CD4-positive, alpha-beta memory T cell (primary cell): ENCODE data around the gene SRPK2. TPM values are rescaled to one million over a fixed set of nuclear protein-coding genes. Genes with fewer than 3 reads are reported as not detected.
"Not testable (repeated sequence)": the region's sequence is repeated elsewhere in the genome, so short reads cannot be mapped to it uniquely, and the experiment has no call there.

ENCODE experiments used
- CTCF ChIA-PET: fragments of 350-600 bp; sonication (Branson Sonifier 250); formaldehyde crosslinking; loops from one replicate; lab custom pipeline; 2021; ENCODE audit warnings: inconsistent platforms; ENCODE audit not compliant: partially characterized antibody; lab: Charles Lee
- POLR2A ChIA-PET: fragments of 350-600 bp; sonication (Branson Sonifier 250); formaldehyde crosslinking; loops from one replicate; lab custom pipeline; 2021; ENCODE audit not compliant: partially characterized antibody; lab: Charles Lee
- DNase-seq, 5 donors: peaks; one replicate each; pipeline versions ENCODE4 v3.0.0 to v3.0.0-alpha.2; 2020 to 2022; ENCODE audit warnings: mixed read lengths in 1 of 5
- H3K27ac ChIP-seq: one replicate; pipeline ENCODE4 v1.7.0; 2013; ENCODE audit warnings: low read depth, low read length
- H3K27me3 ChIP-seq: 2 replicates; pipeline ENCODE4 v1.7.0; 2013; ENCODE audit warnings: mild to moderate bottlenecking, low read length, moderate library complexity; ENCODE audit not compliant: insufficient read depth
- H3K36me3 ChIP-seq: 2 replicates; pipeline ENCODE4 v1.7.0; 2013; ENCODE audit warnings: mild to moderate bottlenecking, low read length, moderate library complexity; ENCODE audit not compliant: insufficient read depth
- H3K4me1 ChIP-seq: 2 replicates; pipeline ENCODE4 v1.7.0; 2013; ENCODE audit warnings: mild to moderate bottlenecking, low read length, moderate library complexity; ENCODE audit not compliant: insufficient read depth
- H3K4me3 ChIP-seq, 2 donors: one replicate each; pipeline ENCODE4 v1.7.0; 2013; ENCODE audit warnings: low read length in 2 of 2, mild to moderate bottlenecking in 1 of 2
- H3K9me3 ChIP-seq, 2 donors: one replicate each; pipeline ENCODE4 v1.7.0; 2013; ENCODE audit warnings: low read length in 2 of 2, control low read depth in 1 of 2; ENCODE audit not compliant: control insufficient read depth in 1 of 2
- H3K27ac Mint-ChIP-seq, 7 donors: one replicate each; pipeline ENCODE4 v1.8.0; 2020 to 2021; ENCODE audit warnings: mixed read lengths in 7 of 7, mild to moderate bottlenecking in 6 of 7, inconsistent platforms in 3 of 7, moderate library complexity in 3 of 7
- H3K27me3 Mint-ChIP-seq, 2 donors: one replicate each; pipeline ENCODE4 v1.8.0; 2020 to 2021; ENCODE audit warnings: mixed read lengths in 2 of 2
- H3K36me3 Mint-ChIP-seq, 2 donors: one replicate each; pipeline ENCODE4 v1.8.0; 2020 to 2021; ENCODE audit warnings: mixed read lengths in 2 of 2, inconsistent platforms in 1 of 2, mild to moderate bottlenecking in 1 of 2
- H3K4me1 Mint-ChIP-seq, 4 donors: one replicate each; pipeline ENCODE4 v1.8.0; 2020 to 2021; ENCODE audit warnings: mixed read lengths in 4 of 4, mild to moderate bottlenecking in 1 of 4
- H3K4me3 Mint-ChIP-seq, 8 donors: one replicate each; pipeline ENCODE4 v1.8.0; 2020 to 2021; ENCODE audit warnings: mixed read lengths in 8 of 8, mild to moderate bottlenecking in 7 of 8, moderate library complexity in 6 of 8, inconsistent platforms in 3 of 8
- H3K9me3 Mint-ChIP-seq, 8 donors: one replicate each; pipeline ENCODE4 v1.8.0; 2020 to 2021; ENCODE audit warnings: mixed read lengths in 8 of 8, mild to moderate bottlenecking in 5 of 8, inconsistent platforms in 3 of 8, moderate library complexity in 1 of 8
- intact Hi-C: fragments of 100-400 bp; cut with micrococcal nuclease; formaldehyde crosslinking; loops from one replicate; pipeline ENCODE4 v1.15.1; 2023
- polyA plus RNA-seq, 2 donors: library from polyadenylated mRNA; unstranded; fragments of 300-500 nt; fragmentation: Illumina TruSeq; gene quantifications; one replicate each; pipeline ENCODE4 v1.2.3, GENCODE V29; 2021
- total RNA-seq, 2 experiments: library from RNA; stranded (reverse); gene quantifications; one replicate each; pipeline ENCODE4 v1.2.3, GENCODE V29; 2021

Gene SRPK2
- total and polyA plus RNA-seq, 4 experiments from 2014 or later, result 36.0 to 55.2 (median 51.7) TPM

- DNase-seq, result no peak
- H3K36me3 Mint-ChIP-seq, result peaks cover 0 to 4% of the 10 kb centered on the region in 2 donors
- Histone ChIP-seq H3K4me3 (no peak overlapping the region), H3K4me1 (peaks cover 25% of the 10 kb centered on the region), H3K27ac (no peak overlapping the region), H3K27me3 (no peaks in the 10 kb centered on the region), H3K9me3 (no peaks in the 10 kb centered on the region), H3K36me3 (no peaks in the 10 kb centered on the region)
- no peaks in the 10 kb centered on the region for H3K9me3 Mint-ChIP-seq
- peak overlapping the region in 2 of 7 donors; percentile 17 to 65 for H3K27ac Mint-ChIP-seq
- H3K4me3 Mint-ChIP-seq, result no peak overlapping the region
- peaks cover 49 to 80% (median 56%) of the 10 kb centered on the region in 4 donors for H3K4me1 Mint-ChIP-seq
- CTCF ChIA-PET, result interaction anchor here (0.5 kb wide), 1 partner anchor 433 kb away, joined by 3 read pairs; no protein-coding TSS in a partner anchor
- POLR2A ChIA-PET, result interaction anchor here (0.6 kb wide), 1 partner anchor 13 kb away, joined by 3 read pairs; no protein-coding TSS in a partner anchor
- intact Hi-C loops, result no loop called here
- H3K27me3 Mint-ChIP-seq, result no peaks in the 10 kb centered on the region
Measured at GRCh38 chr7:105238198-105238765, 150.4 kb downstream of the SRPK2 start.

- POLR2A ChIA-PET, result no interaction called here
- CTCF ChIA-PET, result no interaction called here
- H3K36me3 ChIP-seq, result no peaks in the 10 kb centered on the region
- no peak for DNase-seq
- intact Hi-C loops, result no loop called here
- no peak overlapping the region for H3K4me3 ChIP-seq
- H3K27ac ChIP-seq, result no peak overlapping the region
- Mint-ChIP-seq H3K4me1 (peaks cover 45 to 64% (median 51%) of the 10 kb centered on the region in 4 donors), H3K9me3 (no peaks in the 10 kb centered on the region), H3K27me3 (no peaks in the 10 kb centered on the region), H3K36me3 (peaks cover 10 to 11% of the 10 kb centered on the region in 2 donors), H3K27ac (no peak overlapping the region), H3K4me3 (no peak overlapping the region)
- peaks cover 20% of the 10 kb centered on the region for H3K4me1 ChIP-seq
- H3K9me3 ChIP-seq, result no peaks in the 10 kb centered on the region
- H3K27me3 ChIP-seq, result no peaks in the 10 kb centered on the region
Measured at GRCh38 chr7:105234886-105235285, 153.8 kb downstream of the SRPK2 start.

GRCh38 chr7:105232829-105233291 lies 155.9 kb downstream of the SRPK2 start:
- H3K4me1 Mint-ChIP-seq, result peaks cover 31 to 48% (median 38%) of the 10 kb centered on the region in 4 donors
- CTCF ChIA-PET, result interaction anchor here (0.8 kb wide), 1 partner anchor 63 kb away, joined by 4 read pairs; no protein-coding TSS in a partner anchor
- H3K36me3 ChIP-seq, H3K27ac ChIP-seq, H3K4me3 ChIP-seq, H3K9me3 ChIP-seq, H3K9me3 Mint-ChIP-seq, POLR2A ChIA-PET, DNase-seq, H3K4me3 Mint-ChIP-seq, H3K27me3 ChIP-seq, intact Hi-C loops, H3K27me3 Mint-ChIP-seq, H3K27ac Mint-ChIP-seq: not testable (repeated sequence)
- peaks cover 14% of the 10 kb centered on the region for H3K4me1 ChIP-seq
- peaks cover 15 to 24% of the 10 kb centered on the region in 2 donors for H3K36me3 Mint-ChIP-seq

- POLR2A ChIA-PET, result no interaction called here
- H3K4me3 ChIP-seq, result no peak overlapping the region
- H3K36me3 ChIP-seq, result no peaks in the 10 kb centered on the region
- H3K9me3 ChIP-seq, result no peaks in the 10 kb centered on the region
- no peaks in the 10 kb centered on the region for H3K27me3 ChIP-seq
- no peak overlapping the region for H3K27ac ChIP-seq
- peaks cover 4% of the 10 kb centered on the region for H3K4me1 ChIP-seq
- Mint-ChIP-seq H3K4me1 (peaks cover 19 to 29% (median 27%) of the 10 kb centered on the region in 4 donors), H3K27me3 (no peaks in the 10 kb centered on the region), H3K9me3 (peaks cover 0 to 4% (median 0%) of the 10 kb centered on the region in 8 donors), H3K36me3 (peaks cover 15 to 32% of the 10 kb centered on the region in 2 donors), H3K4me3 (no peak overlapping the region), H3K27ac (no peak overlapping the region)
- intact Hi-C loops, result no loop called here
- no peak for DNase-seq
- CTCF ChIA-PET, result no interaction called here
Measured at GRCh38 chr7:105230486-105230885, 158.2 kb downstream of the SRPK2 start.

- DNase-seq, result no peak
- peaks cover 11% of the 10 kb centered on the region for H3K4me1 ChIP-seq
- intact Hi-C loops, result no loop called here
- Mint-ChIP-seq H3K27ac (peak overlapping the region in 1 of 7 donors; percentile 20), H3K27me3 (no peaks in the 10 kb centered on the region), H3K4me3 (no peak overlapping the region), H3K4me1 (peaks cover 22 to 32% (median 29%) of the 10 kb centered on the region in 4 donors), H3K9me3 (peaks cover 0 to 4% (median 0%) of the 10 kb centered on the region in 8 donors), H3K36me3 (peaks cover 15 to 32% of the 10 kb centered on the region in 2 donors)
- H3K27ac ChIP-seq, result no peak overlapping the region
- ChIA-PET CTCF (no interaction called here), POLR2A (no interaction called here)
- no peaks in the 10 kb centered on the region for H3K9me3 ChIP-seq
- no peaks in the 10 kb centered on the region for H3K27me3 ChIP-seq
- H3K36me3 ChIP-seq, result no peaks in the 10 kb centered on the region
- H3K4me3 ChIP-seq, result no peak overlapping the region
Measured at GRCh38 chr7:105229641-105230040, 159.1 kb downstream of the SRPK2 start.

- Histone ChIP-seq H3K36me3 (no peaks in the 10 kb centered on the region), H3K27me3 (no peaks in the 10 kb centered on the region), H3K9me3 (no peaks in the 10 kb centered on the region), H3K4me1 (peaks cover 11% of the 10 kb centered on the region), H3K4me3 (no peak overlapping the region), H3K27ac (no peak overlapping the region)
- H3K27me3 Mint-ChIP-seq, result no peaks in the 10 kb centered on the region
- no peak overlapping the region for H3K4me3 Mint-ChIP-seq
- H3K27ac Mint-ChIP-seq, result no peak overlapping the region
- intact Hi-C loops, result no loop called here
- H3K9me3 Mint-ChIP-seq, result peaks cover 0 to 4% (median 0%) of the 10 kb centered on the region in 8 donors
- DNase-seq, result no peak
- H3K4me1 Mint-ChIP-seq, result peaks cover 19 to 29% (median 27%) of the 10 kb centered on the region in 4 donors
- peaks cover 15 to 32% of the 10 kb centered on the region in 2 donors for H3K36me3 Mint-ChIP-seq
- ChIA-PET CTCF (no interaction called here), POLR2A (no interaction called here)
Measured at GRCh38 chr7:105228555-105228954, 160.2 kb downstream of the SRPK2 start.

- peak overlapping the region in 1 of 7 donors; percentile 61 for H3K27ac Mint-ChIP-seq
- peaks cover 11% of the 10 kb centered on the region for H3K4me1 ChIP-seq
- peaks cover 21 to 33% (median 31%) of the 10 kb centered on the region in 4 donors for H3K4me1 Mint-ChIP-seq
Measured at GRCh38 chr7:105227391-105227790, 161.3 kb downstream of the SRPK2 start.

More at GRCh38 chr7:105227391-105227790, 161.3 kb downstream of the SRPK2 start:
- H3K27me3 Mint-ChIP-seq, result no peaks in the 10 kb centered on the region
- peaks cover 0 to 4% (median 0%) of the 10 kb centered on the region in 8 donors for H3K9me3 Mint-ChIP-seq
- Histone ChIP-seq H3K4me3 (no peak overlapping the region), H3K36me3 (no peaks in the 10 kb centered on the region), H3K9me3 (no peaks in the 10 kb centered on the region), H3K27ac (no peak overlapping the region), H3K27me3 (no peaks in the 10 kb centered on the region)
- ChIA-PET CTCF (no interaction called here), POLR2A (no interaction called here)
- peaks cover 15 to 32% of the 10 kb centered on the region in 2 donors for H3K36me3 Mint-ChIP-seq
- intact Hi-C loops, result no loop called here
- DNase-seq, result no peak
- peak overlapping the region in 1 of 8 donors; percentile 64 for H3K4me3 Mint-ChIP-seq
